IMR-90 (cell line): Measurements from ENCODE around the gene WDR89.

Source experiments
- BHLHE40 ChIP-seq: fragments of 150-350 bp; IDR thresholded peaks from 2 replicates; pipeline ENCODE4 v1.6.1; 2016; ENCODE audit warnings: mild to moderate bottlenecking, low read depth, low read length
- CEBPB ChIP-seq: IDR thresholded peaks from 2 replicates; pipeline ENCODE4 v1.6.1; 2012; ENCODE audit warnings: low read depth, low read length, improper control_type of control experiment
- FOS ChIP-seq: fragments of 150-350 bp; IDR thresholded peaks from 2 replicates; pipeline ENCODE4 v1.6.1; 2016; ENCODE audit warnings: low read depth, low read length
- MAFK ChIP-seq: IDR thresholded peaks from 2 replicates; pipeline ENCODE4 v1.6.1; 2012; ENCODE audit warnings: low read depth, low read length, improper control_type of control experiment
- MAZ ChIP-seq: IDR thresholded peaks from 2 replicates; pipeline ENCODE4 v1.6.1; 2012; ENCODE audit warnings: low read depth, mild to moderate bottlenecking, low read length, improper control_type of control experiment, moderate library complexity, borderline replicate concordance
- MXI1 ChIP-seq: IDR thresholded peaks from 2 replicates; pipeline ENCODE4 v1.6.1; 2012; ENCODE audit warnings: low read depth, mild to moderate bottlenecking, low read length, moderate library complexity, borderline replicate concordance
- NFE2L2 ChIP-seq: fragments of 150-350 bp; IDR thresholded peaks from 2 replicates; pipeline ENCODE4 v1.6.1; 2016; ENCODE audit warnings: low read depth, mild to moderate bottlenecking, low read length
- POLR2A ChIP-seq: IDR thresholded peaks from 2 replicates; pipeline ENCODE4 v1.6.1; 2012; ENCODE audit warnings: mild to moderate bottlenecking, low read depth, low read length
- RAD21 ChIP-seq: IDR thresholded peaks from 2 replicates; pipeline ENCODE4 v1.6.1; 2012; ENCODE audit warnings: low read length, improper control_type of control experiment
- RCOR1 ChIP-seq: IDR thresholded peaks from 2 replicates; pipeline ENCODE4 v1.6.1; 2012; ENCODE audit warnings: mild to moderate bottlenecking, low read length, improper control_type of control experiment; ENCODE audit not compliant: insufficient replicate concordance
- SMC3 ChIP-seq: fragments of 150-350 bp; IDR thresholded peaks from 2 replicates; pipeline ENCODE4 v1.6.1; 2016; ENCODE audit warnings: low read depth, mild to moderate bottlenecking, antibody characterized with exemption, low read length, moderate library complexity
- TF ChIP-seq, protein P1 (sequence below): fragments of 150-350 bp; IDR thresholded peaks from 2 replicates; pipeline ENCODE4 v1.6.1; 2016; ENCODE audit warnings: low read depth, mild to moderate bottlenecking, low read length, moderate library complexity, borderline replicate concordance
- TF ChIP-seq, protein P2 (sequence below): conservative IDR thresholded peaks from 2 replicates; pipeline ENCODE4 v1.5.1; 2012; ENCODE audit warnings: mild to moderate bottlenecking, low read depth, low read length, improper control_type of control experiment
- TF ChIP-seq, protein P3 (sequence below): fragments of 150-350 bp; IDR thresholded peaks from 2 replicates; pipeline ENCODE4 v1.6.1; 2017; ENCODE audit warnings: mild to moderate bottlenecking, antibody characterized with exemption, low read length, low read depth

DNA sequence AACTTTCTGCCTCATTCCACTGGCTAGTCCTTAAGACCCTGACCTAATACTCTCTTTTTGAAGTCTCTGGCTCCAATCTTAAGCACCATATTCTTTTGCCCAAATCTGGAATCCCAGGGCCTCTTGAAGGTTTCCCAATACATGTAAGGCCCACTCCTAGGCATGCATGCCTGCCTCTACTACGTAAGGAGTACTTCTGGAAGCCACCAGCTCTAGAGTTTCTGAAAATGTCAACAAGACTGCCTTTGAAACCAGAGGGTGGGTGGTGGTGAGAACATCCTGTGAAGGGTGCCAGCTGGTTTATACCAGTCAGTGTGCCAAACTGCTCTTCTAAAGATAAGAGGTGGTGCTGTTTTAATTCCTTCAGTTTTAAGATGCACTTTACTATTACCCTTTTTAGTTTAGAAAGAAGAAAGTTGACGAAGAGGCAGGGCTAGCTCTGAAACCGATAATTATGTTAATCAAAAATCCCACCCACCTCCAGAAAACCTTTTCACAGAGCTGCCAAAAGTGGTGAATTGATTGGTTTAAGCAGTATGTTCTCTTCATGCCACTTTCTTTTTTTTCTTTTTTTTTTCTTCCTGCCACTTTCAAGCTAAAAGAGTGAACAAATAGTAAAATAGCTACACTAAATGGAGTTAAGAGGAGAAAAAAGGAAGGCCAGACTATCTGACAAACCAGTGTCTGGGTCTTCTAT, 8.7 kb upstream of the WDR89 start:
- TF ChIP-seq, protein P1, sequence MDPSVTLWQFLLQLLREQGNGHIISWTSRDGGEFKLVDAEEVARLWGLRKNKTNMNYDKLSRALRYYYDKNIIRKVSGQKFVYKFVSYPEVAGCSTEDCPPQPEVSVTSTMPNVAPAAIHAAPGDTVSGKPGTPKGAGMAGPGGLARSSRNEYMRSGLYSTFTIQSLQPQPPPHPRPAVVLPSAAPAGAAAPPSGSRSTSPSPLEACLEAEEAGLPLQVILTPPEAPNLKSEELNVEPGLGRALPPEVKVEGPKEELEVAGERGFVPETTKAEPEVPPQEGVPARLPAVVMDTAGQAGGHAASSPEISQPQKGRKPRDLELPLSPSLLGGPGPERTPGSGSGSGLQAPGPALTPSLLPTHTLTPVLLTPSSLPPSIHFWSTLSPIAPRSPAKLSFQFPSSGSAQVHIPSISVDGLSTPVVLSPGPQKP: no peak
- TF ChIP-seq, protein P2, sequence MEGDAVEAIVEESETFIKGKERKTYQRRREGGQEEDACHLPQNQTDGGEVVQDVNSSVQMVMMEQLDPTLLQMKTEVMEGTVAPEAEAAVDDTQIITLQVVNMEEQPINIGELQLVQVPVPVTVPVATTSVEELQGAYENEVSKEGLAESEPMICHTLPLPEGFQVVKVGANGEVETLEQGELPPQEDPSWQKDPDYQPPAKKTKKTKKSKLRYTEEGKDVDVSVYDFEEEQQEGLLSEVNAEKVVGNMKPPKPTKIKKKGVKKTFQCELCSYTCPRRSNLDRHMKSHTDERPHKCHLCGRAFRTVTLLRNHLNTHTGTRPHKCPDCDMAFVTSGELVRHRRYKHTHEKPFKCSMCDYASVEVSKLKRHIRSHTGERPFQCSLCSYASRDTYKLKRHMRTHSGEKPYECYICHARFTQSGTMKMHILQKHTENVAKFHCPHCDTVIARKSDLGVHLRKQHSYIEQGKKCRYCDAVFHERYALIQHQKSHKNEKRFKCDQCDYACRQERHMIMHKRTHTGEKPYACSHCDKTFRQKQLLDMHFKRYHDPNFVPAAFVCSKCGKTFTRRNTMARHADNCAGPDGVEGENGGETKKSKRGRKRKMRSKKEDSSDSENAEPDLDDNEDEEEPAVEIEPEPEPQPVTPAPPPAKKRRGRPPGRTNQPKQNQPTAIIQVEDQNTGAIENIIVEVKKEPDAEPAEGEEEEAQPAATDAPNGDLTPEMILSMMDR: no peak
- no peak for TF ChIP-seq RCOR1
- no peak for TF ChIP-seq RAD21
- no peak for TF ChIP-seq BHLHE40
- TF ChIP-seq CEBPB: no peak
- TF ChIP-seq MXI1: no peak
- no peak for TF ChIP-seq POLR2A
- TF ChIP-seq, protein P3, sequence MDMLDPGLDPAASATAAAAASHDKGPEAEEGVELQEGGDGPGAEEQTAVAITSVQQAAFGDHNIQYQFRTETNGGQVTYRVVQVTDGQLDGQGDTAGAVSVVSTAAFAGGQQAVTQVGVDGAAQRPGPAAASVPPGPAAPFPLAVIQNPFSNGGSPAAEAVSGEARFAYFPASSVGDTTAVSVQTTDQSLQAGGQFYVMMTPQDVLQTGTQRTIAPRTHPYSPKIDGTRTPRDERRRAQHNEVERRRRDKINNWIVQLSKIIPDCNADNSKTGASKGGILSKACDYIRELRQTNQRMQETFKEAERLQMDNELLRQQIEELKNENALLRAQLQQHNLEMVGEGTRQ: no peak
- TF ChIP-seq SMC3: no peak
- TF ChIP-seq FOS: no peak
- no peak for TF ChIP-seq MAFK
- TF ChIP-seq MAZ: no peak
- TF ChIP-seq NFE2L2: no peak
